IPS DF 4.7 (cell line): Measurements from ENCODE around the gene SERPINA5.
"Not testable (repeated sequence)": the region's sequence is repeated elsewhere in the genome, so short reads cannot be mapped to it uniquely, and the experiment has no call there.

Experiments
- DNase-seq: peaks from one replicate; pipeline ENCODE4 v3.0.0-alpha.2; 2013; ENCODE audit warnings: low spot score; ENCODE audit errors: extremely low read depth

Gene SERPINA5

DNA sequence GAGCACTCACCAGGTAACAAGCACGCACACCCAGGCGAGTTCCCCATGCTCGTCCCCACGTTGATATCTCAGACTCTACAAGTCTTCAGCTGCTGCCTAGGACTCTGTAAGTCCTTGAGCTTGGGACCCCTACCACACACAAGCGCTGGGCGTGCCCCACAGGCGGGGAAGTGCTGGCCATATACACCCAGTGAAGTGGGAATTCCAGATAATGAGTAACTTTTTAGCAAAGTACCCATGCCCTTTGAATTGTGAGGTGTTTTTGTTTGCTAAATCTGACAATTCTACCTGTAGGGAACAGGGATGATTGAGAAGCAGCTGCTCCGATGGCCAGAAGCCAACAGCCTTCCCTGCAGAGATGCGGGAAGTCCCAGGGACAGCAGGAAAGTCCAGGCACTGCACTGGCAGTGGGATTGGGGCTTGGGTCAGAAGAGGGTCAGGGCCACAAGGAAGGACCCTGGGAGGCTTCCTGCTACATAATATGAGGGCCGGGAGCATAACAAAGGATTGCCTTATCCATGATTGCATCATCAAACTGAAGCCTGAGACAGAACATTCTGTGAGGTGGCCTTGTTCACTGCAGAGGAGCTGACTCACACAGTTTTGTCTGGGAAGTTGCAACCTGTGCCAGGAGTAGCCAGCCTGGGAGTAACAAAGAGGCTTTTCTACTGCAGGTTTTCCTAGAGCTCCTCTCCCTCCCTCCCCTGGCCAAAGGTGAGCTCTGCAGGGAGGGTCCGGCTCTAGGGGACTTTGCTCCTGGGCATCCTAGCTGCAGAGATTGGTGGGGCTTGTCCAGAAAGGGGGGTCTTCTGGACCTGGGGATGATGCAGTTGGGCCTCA, 17.8 kb downstream of the SERPINA5 start:
- DNase-seq, result no peak

DNA sequence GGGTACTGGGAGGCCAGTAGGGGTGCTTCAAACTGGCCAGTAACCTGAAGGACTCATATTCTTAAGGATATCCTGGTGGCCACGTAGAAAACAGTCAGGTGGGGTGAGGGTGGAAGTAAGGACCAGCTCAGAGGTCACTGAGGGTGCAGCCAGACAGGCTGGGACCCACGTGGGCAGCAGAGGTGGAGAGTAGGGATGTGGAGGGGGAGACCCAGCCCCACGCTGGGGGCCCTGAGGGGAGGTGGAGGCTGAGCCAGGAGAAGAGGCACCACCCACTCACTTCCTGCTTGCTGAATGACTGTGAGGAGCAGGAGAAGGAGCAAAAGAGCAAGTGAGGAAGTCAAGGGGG, 18.4 kb downstream of the SERPINA5 start:
- no peak for DNase-seq

- DNase-seq, result no peak
Measured at GRCh38 chr14:94600148-94600545, 18.9 kb downstream of the SERPINA5 start.

GRCh38 chr14:94601884-94602391, 20.7 kb downstream of the SERPINA5 start:
- no peak for DNase-seq

GRCh38 chr14:94602722-94603121, 21.5 kb downstream of the SERPINA5 start:
- DNase-seq, result no peak

DNA sequence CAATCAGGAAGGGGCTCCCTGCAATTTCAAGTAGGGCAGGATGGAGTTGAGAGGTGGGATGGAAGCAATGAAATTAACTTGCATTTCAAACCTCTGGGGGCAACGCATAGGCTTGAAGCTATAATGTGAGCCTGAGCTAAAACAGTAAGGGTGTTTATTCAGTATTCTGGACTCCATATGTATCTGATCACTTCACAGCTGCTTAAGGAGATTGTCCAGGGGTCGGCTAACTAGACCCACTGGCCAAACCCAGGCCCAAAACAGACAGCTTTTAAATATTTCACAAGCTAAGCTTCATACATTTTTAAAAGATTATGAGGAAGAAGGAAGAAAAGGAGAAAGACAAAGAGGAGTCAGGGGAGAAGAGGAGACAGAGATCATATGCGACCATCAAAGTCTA, 24.1 kb downstream of the SERPINA5 start:
- no peak for DNase-seq

DNA sequence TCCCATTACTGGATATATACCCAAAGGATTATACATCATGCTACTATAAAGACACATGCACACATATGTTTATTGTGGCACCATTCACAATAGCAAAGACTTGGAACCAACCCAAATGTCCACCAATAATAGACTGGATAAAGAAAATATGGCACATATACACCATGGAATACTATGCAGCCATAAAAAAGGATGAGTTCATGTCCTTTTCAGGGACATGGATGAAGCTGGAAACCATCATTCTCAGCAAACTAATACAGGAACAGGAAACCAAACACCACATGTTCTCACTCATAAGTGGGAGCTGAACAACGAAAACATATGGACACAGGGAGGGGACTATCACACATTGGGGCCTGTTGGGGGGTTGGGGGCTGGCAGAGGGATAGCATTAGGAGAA, 27.7 kb downstream of the SERPINA5 start:
- not testable (repeated sequence) for DNase-seq

- no peak for DNase-seq
Measured at GRCh38 chr14:94611179-94611578, 30.0 kb downstream of the SERPINA5 start.

- DNase-seq, result no peak
Measured at GRCh38 chr14:94612174-94612573, 30.9 kb downstream of the SERPINA5 start, which contains the start of gene SERPINA3. Gene SERPINA3, plus strand, starts transcription at chr14:94612391. Its CDS starts 2,051 bp downstream, at chr14:94614442.

DNA sequence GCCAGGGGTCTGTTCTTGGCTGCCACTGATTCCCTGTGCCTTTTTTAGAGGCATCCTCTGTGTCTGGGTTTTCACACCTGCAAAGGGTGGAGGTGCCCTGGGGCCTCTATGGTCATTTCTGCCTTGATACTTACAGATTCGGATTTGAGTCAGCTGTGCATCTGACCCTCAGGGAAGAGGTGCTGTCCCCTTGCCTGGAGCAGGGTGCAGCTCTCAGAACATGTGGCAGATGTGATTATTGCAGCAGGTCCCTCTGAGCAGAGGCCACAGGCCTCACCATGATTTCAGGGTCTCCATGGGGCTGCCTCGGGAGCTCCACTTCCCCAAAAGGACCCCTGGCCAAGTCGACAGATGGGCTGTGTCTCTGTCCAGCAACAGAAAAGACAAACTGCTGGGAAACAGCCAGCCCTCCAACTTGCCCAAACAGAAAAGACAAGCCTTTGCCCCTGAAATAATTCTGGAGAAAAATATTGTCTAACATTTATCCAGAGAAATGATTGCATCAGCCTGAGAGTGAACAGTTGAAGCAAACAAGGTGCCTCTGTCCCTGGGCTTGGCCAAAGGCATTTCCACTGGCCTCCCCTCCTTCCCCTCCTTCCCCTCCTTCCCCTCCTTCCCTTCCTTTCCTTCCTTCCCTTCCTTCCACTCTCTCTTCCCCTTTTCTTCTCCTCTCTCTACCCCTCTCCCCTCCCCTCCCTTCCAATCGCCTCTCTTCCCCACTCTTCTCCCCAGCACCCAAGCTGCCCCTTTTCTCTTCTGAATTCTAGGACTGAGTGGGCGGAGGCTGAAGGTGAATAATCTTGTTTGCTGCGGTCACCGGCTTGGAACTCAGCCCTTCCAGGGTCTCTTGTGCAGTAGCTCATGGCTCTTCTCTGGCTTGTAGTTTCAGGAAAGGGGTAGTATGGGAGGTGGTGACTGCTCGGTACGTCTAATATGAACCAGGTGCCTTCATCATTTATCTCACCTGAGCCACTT, 31.6 kb downstream of the SERPINA5 start:
- DNase-seq, result no peak

DNA sequence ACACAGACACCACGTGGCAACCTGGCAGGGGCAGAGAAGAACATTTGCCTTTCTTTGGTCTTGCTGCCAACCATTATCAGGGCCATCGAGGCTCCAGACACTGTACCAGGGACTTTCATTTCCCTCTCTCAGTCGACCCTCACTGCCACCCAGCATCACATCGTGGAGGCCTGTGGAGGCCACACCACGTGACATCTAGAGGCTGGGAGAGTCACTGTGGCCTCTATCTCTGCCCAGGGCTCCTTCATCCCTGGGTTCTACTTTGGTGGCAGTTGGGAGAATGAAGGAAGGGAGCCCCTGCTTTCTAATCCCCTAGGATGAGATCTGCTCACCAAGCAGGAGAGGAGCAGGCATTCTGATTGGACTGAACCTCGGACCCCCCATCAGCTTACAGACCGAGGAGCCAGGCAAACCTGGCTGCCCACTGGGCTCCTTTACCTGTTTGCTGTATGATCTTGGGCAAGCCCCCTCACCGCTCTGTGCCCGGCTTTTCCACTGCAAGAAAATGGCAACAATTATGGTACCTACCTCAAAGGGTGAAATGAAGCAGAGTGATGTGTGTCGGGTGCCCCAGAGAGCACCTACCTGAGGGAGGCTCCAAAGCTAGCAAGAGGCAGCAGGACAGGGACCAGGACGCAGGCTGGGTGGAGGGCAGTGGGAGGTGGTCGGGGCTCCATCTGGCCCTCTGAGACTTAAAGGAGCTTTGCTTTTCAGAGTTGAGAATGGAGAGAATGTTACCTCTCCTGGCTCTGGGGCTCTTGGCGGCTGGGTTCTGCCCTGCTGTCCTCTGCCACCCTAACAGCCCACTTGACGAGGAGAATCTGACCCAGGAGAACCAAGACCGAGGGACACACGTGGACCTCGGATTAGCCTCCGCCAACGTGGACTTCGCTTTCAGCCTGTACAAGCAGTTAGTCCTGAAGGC, 32.8 kb downstream of the SERPINA5 start:
- DNase-seq, result no peak

DNA sequence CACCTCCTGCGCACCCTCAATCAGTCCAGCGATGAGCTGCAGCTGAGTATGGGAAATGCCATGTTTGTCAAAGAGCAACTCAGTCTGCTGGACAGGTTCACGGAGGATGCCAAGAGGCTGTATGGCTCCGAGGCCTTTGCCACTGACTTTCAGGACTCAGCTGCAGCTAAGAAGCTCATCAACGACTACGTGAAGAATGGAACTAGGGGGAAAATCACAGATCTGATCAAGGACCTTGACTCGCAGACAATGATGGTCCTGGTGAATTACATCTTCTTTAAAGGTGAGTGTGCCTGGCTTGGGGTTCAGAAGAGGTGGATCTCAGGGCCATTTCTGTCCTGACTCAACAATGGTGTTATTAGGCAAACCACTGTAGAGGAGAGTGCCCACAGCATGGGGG, 33.6 kb downstream of the SERPINA5 start:
- DNase-seq, result no peak

- DNase-seq, result no peak
Measured at GRCh38 chr14:94615254-94615653, 34.0 kb downstream of the SERPINA5 start.

DNA sequence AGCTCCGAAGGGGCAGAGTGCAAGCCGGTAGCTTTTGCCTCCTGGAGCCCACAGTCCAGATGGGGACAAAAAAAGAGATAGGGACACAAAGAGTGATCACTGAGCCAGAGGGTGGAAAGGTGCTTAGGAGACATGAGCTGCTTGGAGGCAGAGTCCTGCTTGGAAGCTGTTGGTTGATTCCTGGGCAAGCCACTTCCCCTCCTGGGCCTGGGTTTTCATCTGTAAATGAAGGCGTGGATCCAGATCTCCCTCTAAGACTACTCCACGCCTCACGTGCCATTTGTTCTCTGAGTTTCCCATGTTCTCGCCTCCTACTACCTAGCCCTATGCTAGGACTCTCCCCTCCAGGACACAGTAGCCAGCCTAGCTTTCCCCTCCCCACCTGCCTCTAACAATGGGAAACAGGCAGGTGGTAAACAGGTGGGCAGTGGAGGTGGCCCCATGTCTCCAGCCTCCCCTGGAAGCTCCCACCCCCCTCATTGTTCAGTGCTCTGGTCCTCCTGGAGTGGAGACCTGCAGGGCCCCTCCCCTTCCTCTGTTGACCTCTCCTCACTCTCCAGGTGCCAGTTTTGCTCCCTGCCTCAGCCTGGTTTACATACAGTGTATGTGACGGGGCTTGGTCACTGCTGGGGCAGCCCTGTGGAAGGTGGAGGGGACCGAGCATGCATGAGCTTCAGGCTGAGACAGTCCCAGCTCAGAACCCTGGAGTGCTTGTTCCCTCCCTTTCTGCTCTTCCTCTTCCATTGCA, 34.8 kb downstream of the SERPINA5 start:
- DNase-seq, result no peak

GRCh38 chr14:94617366-94617941, 36.2 kb downstream of the SERPINA5 start:
- DNase-seq, result no peak

DNA sequence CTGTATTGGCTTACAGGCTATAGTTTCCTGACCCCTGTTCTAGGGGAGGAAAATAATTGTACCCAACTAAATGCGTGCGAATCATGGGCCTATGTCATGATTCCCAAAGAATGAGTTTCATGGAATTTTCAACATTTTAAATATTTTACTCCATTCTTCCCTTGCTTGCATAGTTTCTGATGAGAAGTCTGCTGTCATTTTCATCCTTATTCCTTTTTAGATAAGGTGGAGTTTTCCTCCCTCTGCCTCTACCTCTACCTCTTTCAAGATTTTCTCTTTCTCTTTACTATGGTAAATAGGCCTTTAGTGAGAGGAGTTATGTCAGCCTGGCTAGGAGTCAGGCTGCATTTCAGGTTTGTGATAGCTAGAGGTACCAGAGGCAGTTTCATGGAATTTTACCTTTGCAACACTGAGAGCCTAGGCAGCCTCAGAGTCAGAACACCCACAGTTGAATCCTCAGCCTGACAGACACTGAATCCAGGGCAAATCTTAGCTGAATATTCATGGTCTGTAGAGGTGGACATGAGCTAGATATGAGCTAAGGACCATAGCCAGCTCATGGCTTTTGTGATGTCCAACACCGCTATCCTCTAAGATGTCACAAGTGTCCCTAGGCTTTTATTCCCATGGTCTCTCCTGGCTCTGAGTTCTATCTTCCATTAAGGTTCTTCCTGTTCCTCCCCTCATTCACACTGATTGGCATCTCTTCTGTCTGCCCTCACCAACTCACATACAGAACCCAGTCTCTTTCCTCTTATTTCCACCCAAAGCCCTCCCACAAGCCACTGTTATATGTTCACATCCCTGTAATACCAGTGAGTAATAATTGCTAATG, 37.0 kb downstream of the SERPINA5 start:
- no peak for DNase-seq

DNA sequence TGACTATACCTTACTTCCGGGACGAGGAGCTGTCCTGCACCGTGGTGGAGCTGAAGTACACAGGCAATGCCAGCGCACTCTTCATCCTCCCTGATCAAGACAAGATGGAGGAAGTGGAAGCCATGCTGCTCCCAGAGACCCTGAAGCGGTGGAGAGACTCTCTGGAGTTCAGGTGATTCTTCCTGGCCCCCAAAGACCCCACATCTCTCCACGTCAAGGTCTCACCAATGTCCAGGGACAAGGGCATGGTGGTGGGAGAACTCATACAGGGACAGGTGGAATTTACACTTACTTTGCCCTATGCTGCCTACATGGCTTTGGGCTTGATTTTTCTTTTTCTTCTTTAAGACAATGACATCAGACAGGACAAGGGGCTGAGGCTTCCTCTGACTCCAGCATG, 38.1 kb downstream of the SERPINA5 start:
- no peak for DNase-seq

- no peak for DNase-seq
Measured at GRCh38 chr14:94620597-94620996, 39.4 kb downstream of the SERPINA5 start.
